Upper lobe of left lung (tissue), 6 donors: ENCODE results near the gene KCNE4. TPM values are rescaled to one million over a fixed set of nuclear protein-coding genes. Genes with fewer than 3 reads are reported as not detected.

Experiments
- ATAC-seq, 2 donors: fragments of 200-7000 bp; cut with Tn5 transposase; one replicate each; pipeline ENCODE4 v1.9.1; 2022; ENCODE audit warnings: mild to moderate bottlenecking in 2 of 2, moderate library complexity in 2 of 2; ENCODE audit not compliant: low FRiP score in 2 of 2
- DNase-seq, 2 donors: peaks; one replicate each; pipeline ENCODE4 v3.0.0-alpha.2; 2019 to 2020
- H3K27ac ChIP-seq, 4 donors: fragments of 200-600 bp; sonication (generic); one replicate each; pipeline ENCODE4 v1.5.1; 2016 to 2019
- H3K27me3 ChIP-seq, 4 donors: fragments of 200-600 bp; sonication (generic); one replicate each; pipeline ENCODE4 v1.5.1; 2017 to 2019
- H3K36me3 ChIP-seq, 4 donors: fragments of 200-600 bp; sonication (generic); one replicate each; pipeline ENCODE4 v1.5.1; 2016 to 2019
- H3K4me1 ChIP-seq, 4 donors: fragments of 200-600 bp; sonication (generic); one replicate each; pipeline ENCODE4 v1.5.1; 2018 to 2019
- H3K4me3 ChIP-seq, 4 donors: fragments of 200-600 bp; sonication (generic); one replicate each; pipeline ENCODE4 v1.5.1; 2017 to 2019; ENCODE audit warnings: mild to moderate bottlenecking in 2 of 4, moderate library complexity in 1 of 4
- H3K9me3 ChIP-seq, 4 donors: fragments of 200-600 bp; sonication (generic); one replicate each; pipeline ENCODE4 v1.5.1; 2018 to 2019
- CTCF ChIP-seq, 6 experiments: fragments of 450-650 bp in 4 of 6; fragments of 200-600 bp in 2 of 6; sonication (generic) in 2 of 6; IDR thresholded peaks; one replicate each; pipeline ENCODE4 v1.5.1; 2016 to 2019; ENCODE audit warnings: antibody characterized with exemption in 6 of 6
- EP300 ChIP-seq, 4 donors: sonication (generic); formaldehyde crosslinking; IDR thresholded peaks; one replicate each; pipeline ENCODE4 v1.5.1; 2017; ENCODE audit warnings: antibody characterized with exemption in 4 of 4, control low read depth in 2 of 4
- POLR2A ChIP-seq, 4 donors: fragments of 450-650 bp; IDR thresholded peaks; one replicate each; pipeline ENCODE4 v1.5.1; 2016 to 2017; ENCODE audit warnings: antibody characterized with exemption in 4 of 4, mild to moderate bottlenecking in 2 of 4
- POLR2AphosphoS5 ChIP-seq, 2 donors: sonication (generic); formaldehyde crosslinking; IDR thresholded peaks; one replicate each; pipeline ENCODE4 v1.5.1; 2017; ENCODE audit warnings: antibody characterized with exemption in 2 of 2
- WGBS, 2 donors: methylation state at CpG; one replicate each; pipeline ENCODE4 v1.1.5; 2017 to 2018; 5-methylcytosine and 5-hydroxymethylcytosine counted together
- total RNA-seq, 6 donors: library from RNA; depleted of rRNA in 4 of 6; stranded (reverse); fragments of >200 nt in 4 of 6; gene quantifications; one replicate each; pipeline versions ENCODE4 v1.1.0 to v1.2.1, GENCODE V29; 2016 to 2021
- donor health status: DM: no; HTN: no; CAD: no; lungs with moderate emphysema.
- donor health status: DM: no; HTN: yes; CAD: no; lungs with severe emphysema.

The KCNE4 gene
- total RNA-seq, 6 donors from 2014 or later: 0.20 to 1.9 (median 0.89) TPM; not detected in 1

DNA sequence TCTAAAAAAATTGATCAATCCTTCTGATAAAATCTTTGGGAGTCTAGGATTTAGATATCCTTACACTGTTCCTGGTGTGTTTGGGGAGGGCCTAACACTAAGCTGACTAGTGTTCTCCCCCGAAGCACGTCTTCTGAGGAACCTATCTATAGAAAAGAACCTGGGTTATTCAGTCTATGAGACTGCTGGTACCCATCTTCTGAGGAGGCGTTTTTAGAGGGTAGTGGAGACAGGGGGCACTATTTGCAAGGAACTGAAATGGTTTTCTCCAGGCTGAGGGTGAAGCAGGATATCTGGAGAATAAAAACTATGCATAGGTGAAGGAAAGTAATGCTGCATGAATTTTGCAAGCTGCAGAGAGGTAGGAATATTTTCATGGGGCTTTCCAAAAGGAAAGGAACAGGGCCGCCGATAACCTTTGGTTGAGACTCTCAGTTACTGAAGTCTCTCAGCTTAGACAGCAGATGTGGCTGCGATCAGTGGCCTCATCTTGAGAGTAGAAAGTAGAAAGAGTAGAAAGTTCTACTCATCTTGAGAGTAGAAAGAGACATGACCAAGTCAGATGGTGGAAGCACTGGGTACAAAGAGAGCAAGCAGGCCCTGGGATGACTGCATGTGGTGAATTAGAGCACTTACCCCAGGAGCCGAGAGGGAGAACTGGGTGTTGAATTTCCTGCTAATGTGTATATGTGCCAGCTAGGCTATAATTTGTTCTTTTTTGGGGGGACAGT lies 31.8 kb upstream of the KCNE4 start:
- TF ChIP-seq POLR2A (IDR thresholded peaks at IDR 0.05): no peak
- no peak for ATAC-seq
- 91 to 96% methylated on average over 7 of the region's 7 CpGs for WGBS, 2 donors
- Histone ChIP-seq H3K27ac (no peak overlapping the region), H3K4me3 (no peak overlapping the region), H3K9me3 (no peaks in the 10 kb centered on the region), H3K36me3 (no peaks in the 10 kb centered on the region), H3K4me1 (no peaks in the 10 kb centered on the region), H3K27me3 (no peaks in the 10 kb centered on the region)
- DNase-seq: no peak

GRCh38 chr2:223020971-223021675 lies 30.9 kb upstream of the KCNE4 start:
- H3K9me3 ChIP-seq: no peaks in the 10 kb centered on the region
- H3K4me3 ChIP-seq: no peak overlapping the region
- no peaks in the 10 kb centered on the region for H3K27me3 ChIP-seq
- no peak for DNase-seq
- H3K36me3 ChIP-seq: no peaks in the 10 kb centered on the region
- H3K4me1 ChIP-seq: peaks cover 0 to 1% (median 0%) of the 10 kb centered on the region in 4 donors
- TF ChIP-seq CTCF (IDR thresholded peaks at IDR 0.05): no peak
- TF ChIP-seq EP300 (IDR thresholded peaks at IDR 0.05): no peak
- TF ChIP-seq POLR2A (IDR thresholded peaks at IDR 0.05): no peak
- TF ChIP-seq POLR2AphosphoS5 (IDR thresholded peaks at IDR 0.05): no peak
- ATAC-seq: no peak
- no peak overlapping the region for H3K27ac ChIP-seq
- 80 to 82% methylated on average over 7 of the region's 7 CpGs for WGBS, 2 donors

DNA sequence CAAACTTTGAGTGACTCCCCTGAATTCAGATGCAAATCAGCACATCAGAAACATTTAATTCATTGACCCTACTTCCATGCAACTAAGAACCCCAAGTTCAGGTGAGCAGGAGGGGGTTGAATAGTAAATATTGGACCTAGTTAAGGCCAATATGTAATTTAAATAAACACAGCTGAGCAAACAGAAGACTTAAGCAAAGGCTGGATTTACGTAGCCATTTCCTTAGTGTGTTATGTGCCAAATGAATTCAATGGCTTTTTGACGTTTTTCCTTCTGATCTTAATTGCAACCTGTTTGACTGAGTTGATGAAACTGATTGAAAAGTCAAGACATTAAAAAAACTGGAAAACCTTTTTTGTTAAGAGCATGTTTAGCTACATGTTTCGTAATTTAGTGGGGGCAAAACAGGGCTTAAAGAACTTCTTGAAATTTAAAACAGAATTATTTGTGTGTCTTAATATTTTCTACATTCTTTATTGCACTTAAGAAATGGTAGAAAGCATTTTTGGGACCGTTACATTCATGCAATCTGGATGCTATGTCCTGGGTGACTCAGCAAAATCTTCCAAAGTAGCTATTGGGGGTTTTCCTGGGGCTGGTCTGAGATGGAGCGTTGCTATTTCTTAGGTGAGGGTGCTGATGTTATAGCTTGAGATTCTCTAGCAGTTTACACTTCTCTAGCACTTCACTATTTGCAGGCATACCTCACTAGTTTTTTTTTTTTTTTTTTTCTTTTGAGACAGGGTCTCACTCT lies 25.5 kb upstream of the KCNE4 start:
- ATAC-seq (no peak), DNase-seq (no peak)
- H3K27me3 ChIP-seq: no peaks in the 10 kb centered on the region
- H3K9me3 ChIP-seq: no peaks in the 10 kb centered on the region
- 38 to 40% methylated on average over 5 of the region's 5 CpGs for WGBS, 2 donors
- peaks cover 0 to 5% (median 0%) of the 10 kb centered on the region in 4 donors for H3K4me1 ChIP-seq
- no peaks in the 10 kb centered on the region for H3K36me3 ChIP-seq
- no peak overlapping the region for H3K27ac ChIP-seq
- no peak overlapping the region for H3K4me3 ChIP-seq
- TF ChIP-seq CTCF (IDR thresholded peaks at IDR 0.05): no peak
- no peak for TF ChIP-seq POLR2A (IDR thresholded peaks at IDR 0.05)
- no peak for TF ChIP-seq EP300 (IDR thresholded peaks at IDR 0.05)
- no peak for TF ChIP-seq POLR2AphosphoS5 (IDR thresholded peaks at IDR 0.05)

GRCh38 chr2:223027442-223027841 lies 24.5 kb upstream of the KCNE4 start:
- Histone ChIP-seq H3K4me3 (no peak overlapping the region), H3K4me1 (peaks cover 0 to 5% (median 0%) of the 10 kb centered on the region in 4 donors), H3K27me3 (no peaks in the 10 kb centered on the region), H3K36me3 (no peaks in the 10 kb centered on the region), H3K9me3 (peaks cover 0 to 8% (median 0%) of the 10 kb centered on the region in 4 donors), H3K27ac (no peak overlapping the region)
- 98 to 100% methylated on average over 2 of the region's 2 CpGs for WGBS, 2 donors
- ATAC-seq (no peak), DNase-seq (no peak)
- TF ChIP-seq POLR2AphosphoS5 (IDR thresholded peaks at IDR 0.05) (no peak), CTCF (IDR thresholded peaks at IDR 0.05) (no peak), POLR2A (IDR thresholded peaks at IDR 0.05) (no peak), EP300 (IDR thresholded peaks at IDR 0.05) (no peak)

DNA sequence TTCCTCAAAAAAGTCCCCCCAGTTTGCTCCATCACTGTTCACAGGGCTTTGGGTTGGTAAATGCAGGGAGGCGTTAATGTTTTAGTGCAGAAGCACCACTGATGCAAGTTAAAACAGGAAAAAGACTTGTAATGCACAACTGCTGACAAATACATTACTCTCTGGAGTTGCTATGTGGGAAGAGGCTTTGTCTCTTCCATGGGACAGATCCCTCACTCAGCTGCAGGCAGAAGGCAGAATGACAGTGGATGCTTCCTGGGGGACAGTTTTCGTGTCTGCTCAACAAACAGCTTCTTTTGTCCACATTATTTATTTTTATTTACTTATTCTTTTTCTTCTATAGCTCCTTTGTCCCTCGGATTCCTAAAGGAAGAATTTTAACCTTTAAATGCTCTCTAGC lies 22.7 kb upstream of the KCNE4 start:
- Histone ChIP-seq H3K4me3 (no peak overlapping the region), H3K9me3 (peaks cover 0 to 8% (median 0%) of the 10 kb centered on the region in 4 donors), H3K4me1 (peaks cover 0 to 5% (median 0%) of the 10 kb centered on the region in 4 donors), H3K27ac (no peak overlapping the region), H3K27me3 (no peaks in the 10 kb centered on the region), H3K36me3 (no peaks in the 10 kb centered on the region)
- no peak for DNase-seq
- TF ChIP-seq EP300 (IDR thresholded peaks at IDR 0.05) (no peak), POLR2AphosphoS5 (IDR thresholded peaks at IDR 0.05) (no peak), CTCF (IDR thresholded peaks at IDR 0.05) (no peak), POLR2A (IDR thresholded peaks at IDR 0.05) (no peak)
- ATAC-seq: no peak
- WGBS, 2 donors: 66 to 72% methylated on average over 3 of the region's 3 CpGs
